Measurements from ENCODE around the gene C10orf105.

DNA sequence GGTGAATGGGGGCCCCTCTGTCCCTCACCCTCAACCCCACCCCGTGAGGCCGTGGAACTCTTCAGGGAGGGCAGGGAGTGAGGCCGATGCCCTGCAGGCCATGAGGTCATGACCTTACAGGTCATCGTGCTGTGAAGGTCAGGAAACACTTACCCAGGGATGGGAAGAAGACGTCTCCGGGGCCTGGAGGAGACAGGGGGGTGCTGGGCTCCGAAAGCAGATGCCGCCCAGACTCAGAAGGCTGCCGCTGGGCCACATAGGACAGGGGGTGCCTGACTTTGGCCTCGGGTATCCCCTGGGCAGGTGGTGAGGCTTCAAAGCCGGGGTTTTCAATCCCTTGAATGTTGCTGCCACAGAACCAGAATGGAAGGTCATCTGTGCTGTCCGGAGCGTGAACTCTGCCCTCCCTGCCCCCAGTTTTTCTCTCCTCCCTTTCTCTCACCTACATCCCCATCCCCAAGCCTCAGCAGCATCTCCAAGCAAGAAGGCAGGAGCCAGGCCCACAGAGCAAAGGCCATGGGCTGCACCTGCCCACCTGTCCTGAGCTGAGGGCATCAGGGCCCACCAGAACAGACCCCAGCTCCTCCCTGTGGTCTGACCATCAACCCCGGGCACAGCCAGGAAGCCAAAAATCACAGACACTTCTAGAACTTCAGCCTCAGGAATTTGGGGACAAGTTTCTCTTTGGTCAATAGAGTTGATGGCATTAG lies 32.1 kb upstream of the C10orf105 start:
- TF ChIP-seq, protein P1, sequence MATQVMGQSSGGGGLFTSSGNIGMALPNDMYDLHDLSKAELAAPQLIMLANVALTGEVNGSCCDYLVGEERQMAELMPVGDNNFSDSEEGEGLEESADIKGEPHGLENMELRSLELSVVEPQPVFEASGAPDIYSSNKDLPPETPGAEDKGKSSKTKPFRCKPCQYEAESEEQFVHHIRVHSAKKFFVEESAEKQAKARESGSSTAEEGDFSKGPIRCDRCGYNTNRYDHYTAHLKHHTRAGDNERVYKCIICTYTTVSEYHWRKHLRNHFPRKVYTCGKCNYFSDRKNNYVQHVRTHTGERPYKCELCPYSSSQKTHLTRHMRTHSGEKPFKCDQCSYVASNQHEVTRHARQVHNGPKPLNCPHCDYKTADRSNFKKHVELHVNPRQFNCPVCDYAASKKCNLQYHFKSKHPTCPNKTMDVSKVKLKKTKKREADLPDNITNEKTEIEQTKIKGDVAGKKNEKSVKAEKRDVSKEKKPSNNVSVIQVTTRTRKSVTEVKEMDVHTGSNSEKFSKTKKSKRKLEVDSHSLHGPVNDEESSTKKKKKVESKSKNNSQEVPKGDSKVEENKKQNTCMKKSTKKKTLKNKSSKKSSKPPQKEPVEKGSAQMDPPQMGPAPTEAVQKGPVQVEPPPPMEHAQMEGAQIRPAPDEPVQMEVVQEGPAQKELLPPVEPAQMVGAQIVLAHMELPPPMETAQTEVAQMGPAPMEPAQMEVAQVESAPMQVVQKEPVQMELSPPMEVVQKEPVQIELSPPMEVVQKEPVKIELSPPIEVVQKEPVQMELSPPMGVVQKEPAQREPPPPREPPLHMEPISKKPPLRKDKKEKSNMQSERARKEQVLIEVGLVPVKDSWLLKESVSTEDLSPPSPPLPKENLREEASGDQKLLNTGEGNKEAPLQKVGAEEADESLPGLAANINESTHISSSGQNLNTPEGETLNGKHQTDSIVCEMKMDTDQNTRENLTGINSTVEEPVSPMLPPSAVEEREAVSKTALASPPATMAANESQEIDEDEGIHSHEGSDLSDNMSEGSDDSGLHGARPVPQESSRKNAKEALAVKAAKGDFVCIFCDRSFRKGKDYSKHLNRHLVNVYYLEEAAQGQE (IDR thresholded peaks at IDR 0.05; ENCODE audit: insufficient read depth in 1 of 2, low read depth in 2 of 2, low read length in 2 of 2), result no peak
- TF ChIP-seq TAF1 (IDR thresholded peaks at IDR 0.05; ENCODE audit: borderline replicate concordance, insufficient read depth, low read length) (no peak), POLR2AphosphoS5 (IDR thresholded peaks at IDR 0.05; ENCODE audit: low read depth, low read length) (no peak)
